GM23338 (cell line): Measurements from ENCODE around the gene EIF2S3. TPM values are rescaled to one million over a fixed set of nuclear protein-coding genes. Genes with fewer than 3 reads are reported as not detected.
"Not testable (repeated sequence)": the region's sequence is repeated elsewhere in the genome, so short reads cannot be mapped to it uniquely, and the experiment has no call there.

Experiments
- ATAC-seq: fragments of 200-7000 bp; cut with Tn5 transposase; 3 replicates; pipeline ENCODE4 v1.9.1; 2020
- DNase-seq: peaks from one replicate; pipeline ENCODE4 v3.0.0-alpha.2; 2015; ENCODE audit warnings: low spot score
- H2AFZ ChIP-seq: fragments of 200-600 bp; sonication (generic); 2 replicates; pipeline ENCODE4 v1.8.0; 2016; ENCODE audit warnings: antibody characterized with exemption, mild to moderate bottlenecking, moderate library complexity
- H3F3A ChIP-seq: fragments of 200-600 bp; sonication (generic); replicated peaks from 2 replicates; pipeline ENCODE4 v1.8.0; 2017; ENCODE audit warnings: antibody characterized with exemption, mixed run types, low read depth
- H3K27ac ChIP-seq: fragments of 200-600 bp; sonication (generic); 2 replicates; pipeline ENCODE4 v1.6.1; 2016; ENCODE audit warnings: low read depth
- H3K27me3 ChIP-seq: fragments of 200-600 bp; sonication (generic); 2 replicates; pipeline ENCODE4 v1.8.0; 2016; ENCODE audit warnings: mild to moderate bottlenecking, mixed run types, moderate library complexity; ENCODE audit not compliant: insufficient read depth
- H3K36me3 ChIP-seq: fragments of 200-600 bp; sonication (generic); 2 replicates; pipeline ENCODE4 v1.8.0; 2016; ENCODE audit warnings: mild to moderate bottlenecking; ENCODE audit not compliant: insufficient read depth
- H3K4me1 ChIP-seq: fragments of 200-600 bp; sonication (generic); 2 replicates; pipeline ENCODE4 v1.8.0; 2016; ENCODE audit warnings: mild to moderate bottlenecking, moderate library complexity; ENCODE audit not compliant: insufficient read depth
- H3K4me2 ChIP-seq: fragments of 200-600 bp; sonication (generic); 2 replicates; pipeline ENCODE4 v1.7.1; 2017; ENCODE audit warnings: mixed run types
- H3K4me3 ChIP-seq: fragments of 200-600 bp; sonication (generic); 2 replicates; pipeline ENCODE4 v1.6.1; 2016; ENCODE audit warnings: mixed run types
- H3K79me2 ChIP-seq: fragments of 200-600 bp; sonication (generic); replicated peaks from 2 replicates; pipeline ENCODE4 v1.8.0; 2017; ENCODE audit warnings: mild to moderate bottlenecking; ENCODE audit not compliant: insufficient read depth
- H3K9me2 ChIP-seq: fragments of 200-600 bp; sonication (generic); 2 replicates; pipeline ENCODE4 v1.8.0; 2017; ENCODE audit not compliant: insufficient read depth
- H4K20me1 ChIP-seq: fragments of 200-600 bp; sonication (generic); replicated peaks from 2 replicates; pipeline ENCODE4 v1.8.0; 2017; ENCODE audit warnings: mild to moderate bottlenecking; ENCODE audit not compliant: insufficient read depth
- H3K27ac Mint-ChIP-seq: 2 replicates; pipeline ENCODE4 v1.8.0; 2020; ENCODE audit warnings: inconsistent platforms, mild to moderate bottlenecking, moderate library complexity, mixed read lengths
- H3K27me3 Mint-ChIP-seq: 3 replicates; pipeline ENCODE4 v1.8.0; 2022; ENCODE audit warnings: low read depth, mild to moderate bottlenecking, moderate library complexity, mixed read lengths, inconsistent platforms; ENCODE audit not compliant: insufficient read depth, poor library complexity
- H3K36me3 Mint-ChIP-seq: 3 replicates; pipeline ENCODE4 v1.8.0; 2021; ENCODE audit warnings: low read depth, mild to moderate bottlenecking, inconsistent platforms, moderate library complexity, mixed read lengths
- H3K4me1 Mint-ChIP-seq: 3 replicates; pipeline ENCODE4 v1.8.0; 2020; ENCODE audit warnings: mild to moderate bottlenecking, inconsistent platforms, mixed read lengths
- H3K4me3 Mint-ChIP-seq: 3 replicates; pipeline ENCODE4 v1.8.0; 2021; ENCODE audit warnings: moderate library complexity, mild to moderate bottlenecking, inconsistent platforms, mixed read lengths
- H3K9me3 Mint-ChIP-seq: 3 replicates; pipeline ENCODE4 v1.8.0; 2020; ENCODE audit warnings: moderate library complexity, mild to moderate bottlenecking, inconsistent platforms, mixed read lengths
- CREB1 ChIP-seq: fragments of 250-450 bp; sonication (Bioruptor Pico); IDR thresholded peaks from 2 replicates; pipeline ENCODE4 v1.5.0; 2020; ENCODE audit warnings: low read depth, mild to moderate bottlenecking, moderate library complexity
- ETS1 ChIP-seq: IDR thresholded peaks from 2 replicates; pipeline ENCODE4 v1.6.1; 2016; ENCODE audit warnings: antibody characterized with exemption
- EZH2phosphoT487 ChIP-seq: fragments of 200-600 bp; sonication (generic); IDR thresholded peaks from one replicate; pipeline ENCODE4 v1.8.1; 2018; ENCODE audit warnings: antibody characterized with exemption; ENCODE audit not compliant: unreplicated experiment
- JUNB ChIP-seq: IDR thresholded peaks from one replicate; pipeline ENCODE4 v1.6.1; 2016; ENCODE audit warnings: antibody characterized with exemption; ENCODE audit not compliant: unreplicated experiment
- POLR2AphosphoS5 ChIP-seq: IDR thresholded peaks from 2 replicates; pipeline ENCODE4 v1.6.1; 2016; ENCODE audit warnings: antibody characterized with exemption, low read depth
- STAT1 ChIP-seq: IDR thresholded peaks from one replicate; pipeline ENCODE4 v1.6.1; 2016; ENCODE audit warnings: antibody characterized with exemption; ENCODE audit not compliant: unreplicated experiment
- ZNF462 ChIP-seq: fragments of 250-450 bp; sonication (Bioruptor Pico); IDR thresholded peaks from 2 replicates; pipeline ENCODE4 v1.5.0; 2020; ENCODE audit warnings: mild to moderate bottlenecking, moderate library complexity
- polyA plus RNA-seq: library from polyadenylated mRNA; unstranded; fragments of >200 nt; fragmentation: Nextera tagmentation; extraction: Ambion mirVana; gene quantifications from 2 replicates; pipeline ENCODE4 v1.2.1, GENCODE V29; 2016
- total RNA-seq: library from RNA; depleted of rRNA; stranded (reverse); fragments of >200 nt; shearing (Covaris generic); gene quantifications from 2 replicates; pipeline ENCODE4 v1.2.3, GENCODE V29; 2014

Gene EIF2S3
- total and polyA plus RNA-seq, 2 experiments from 2014 or later: 90.5 to 323 TPM

- TF ChIP-seq ZNF462 (CRISPR knock-in tag) (no peak), CREB1 (no peak), EZH2phosphoT487 (no peak), ETS1 (no peak), STAT1 (no peak)
Observed at GRCh38 chrX:24069877-24070276, 15.1 kb downstream of the EIF2S3 start (continued).

GRCh38 chrX:24079411-24079810 lies 24.7 kb downstream of the EIF2S3 start:
- H3K4me1 Mint-ChIP-seq: peaks cover 5% of the 10 kb centered on the region; the same call in 2 of the 3 replicates
- H3K9me3 Mint-ChIP-seq: no peaks in the 10 kb centered on the region

GRCh38 chrX:24080245-24080644 lies 25.5 kb downstream of the EIF2S3 start:
- H4K20me1 ChIP-seq, H3K27me3 Mint-ChIP-seq, H3K9me2 ChIP-seq, H3K4me3 ChIP-seq, ATAC-seq, H3K4me1 Mint-ChIP-seq, H3K79me2 ChIP-seq, H3K27me3 ChIP-seq, H3K4me1 ChIP-seq, DNase-seq, H3K9me3 Mint-ChIP-seq, H3F3A ChIP-seq, H2AFZ ChIP-seq, H3K4me2 ChIP-seq, H3K4me3 Mint-ChIP-seq: not testable (repeated sequence)
- Histone ChIP-seq H3K27ac (peak overlapping the region; percentile 50; the same call in 1 of the 2 replicates), H3K36me3 (peaks cover 12% of the 10 kb centered on the region; the same call in 1 of the 2 replicates)
- H3K36me3 Mint-ChIP-seq: peaks cover 34% of the 10 kb centered on the region
- H3K27ac Mint-ChIP-seq: 0 out of 2 replicates have a peak overlapping the region, but pooled peaks have one; percentile 48

More at GRCh38 chrX:24079411-24079810, 24.7 kb downstream of the EIF2S3 start:
- Histone ChIP-seq H3K36me3 (peaks cover 17% of the 10 kb centered on the region; the same call in 1 of the 2 replicates), H3K27ac (no peak overlapping the region), H3K9me2 (no peaks in the 10 kb centered on the region), H3K4me2 (no peak overlapping the region), H3F3A (no peaks in the 10 kb centered on the region; the same call in 1 of the 2 replicates), H4K20me1 (no peaks in the 10 kb centered on the region), H3K27me3 (no peaks in the 10 kb centered on the region), H3K79me2 (no peaks in the 10 kb centered on the region), H2AFZ (no peak overlapping the region), H3K4me3 (no peak overlapping the region), H3K4me1 (no peaks in the 10 kb centered on the region)
- Mint-ChIP-seq H3K27me3 (peaks cover 2% of the 10 kb centered on the region), H3K36me3 (peaks cover 42% of the 10 kb centered on the region), H3K4me3 (no peak overlapping the region), H3K27ac (no peak overlapping the region; the same call in 1 of the 2 replicates)
- ATAC-seq (no peak), DNase-seq (no peak)
- TF ChIP-seq POLR2AphosphoS5 (peak; percentile 40; the same call in 1 of the 2 replicates), JUNB (no peak)
